ENCODE measurements around the gene NEDD4L. TPM values are rescaled to one million over a fixed set of nuclear protein-coding genes. Genes with fewer than 3 reads are reported as not detected.

NEDD4L gene
- polyA plus RNA-seq, 3 donors = 117 to 129 (median 122) TPM

DNA sequence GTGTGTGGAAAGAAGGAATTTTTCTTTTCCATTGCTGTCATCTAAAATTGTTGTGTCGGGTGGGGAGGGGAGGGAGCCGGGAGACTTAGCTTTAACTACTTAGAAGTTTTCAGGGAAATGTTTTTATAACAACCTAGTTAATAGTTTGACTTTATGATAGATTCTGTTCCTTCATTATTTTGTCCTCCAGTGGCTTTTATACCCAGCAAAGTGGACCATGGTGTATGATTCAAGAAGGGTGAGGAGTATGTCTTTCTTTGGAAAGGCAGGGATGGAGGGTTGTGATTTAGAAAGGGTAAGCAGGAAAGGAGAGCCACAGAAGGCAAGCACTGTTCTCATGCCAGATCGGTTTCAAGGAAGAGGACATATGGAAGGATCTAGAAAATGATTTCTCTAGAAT is 261.8 kb downstream of the NEDD4L start:
- no peak for DNase-seq (ENCODE audit: low read depth in 3 of 3, low spot score in 2 of 3)

GRCh38 chr18:58307441-58307840 is 263.4 kb downstream of the NEDD4L start:
- no peak for DNase-seq (ENCODE audit: low read depth in 3 of 3, low spot score in 2 of 3)

DNA sequence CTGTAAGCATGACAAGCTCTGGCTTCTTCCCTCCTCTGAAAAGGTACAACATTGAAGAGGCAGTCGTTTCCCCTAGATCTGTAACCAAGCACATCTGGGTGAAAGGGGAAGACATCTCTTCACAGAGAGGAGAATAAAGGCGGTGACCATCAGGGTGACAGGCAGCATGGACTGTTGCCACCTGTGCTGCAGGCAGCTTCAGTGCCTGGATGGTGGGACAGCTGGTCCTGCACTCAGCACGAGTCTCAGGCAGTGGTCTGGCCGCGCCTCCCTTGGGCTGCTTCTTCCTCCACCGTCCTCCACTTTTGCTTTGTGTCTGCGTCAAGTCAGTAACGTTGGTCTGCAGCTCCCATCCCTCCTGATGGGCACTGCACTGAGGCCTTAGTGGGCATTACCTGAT is 264.4 kb downstream of the NEDD4L start:
- DNase-seq (ENCODE audit: low read depth in 3 of 3, low spot score in 2 of 3) = no peak

DNA sequence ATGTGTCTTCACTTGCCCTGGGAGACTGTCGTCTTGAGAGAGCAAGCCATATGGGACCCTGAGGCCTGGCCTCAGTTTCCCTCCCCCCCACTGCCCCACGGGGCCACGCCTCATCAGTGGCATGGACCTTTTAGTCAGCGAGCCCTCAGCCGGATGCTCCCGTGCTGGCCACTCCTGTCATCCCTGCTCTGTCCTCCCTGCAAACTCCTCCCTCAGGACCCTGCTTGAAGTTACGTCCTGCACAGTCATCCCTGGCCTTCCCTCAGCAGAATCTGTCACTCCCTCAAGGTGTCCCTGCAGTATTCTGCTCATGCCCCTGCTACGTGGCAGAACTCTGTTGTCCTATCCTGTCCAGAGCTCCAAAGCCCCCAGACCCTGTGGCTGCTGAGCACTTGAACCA is 265.1 kb downstream of the NEDD4L start:
- DNase-seq (ENCODE audit: low read depth in 3 of 3, low spot score in 2 of 3) = no peak

DNA sequence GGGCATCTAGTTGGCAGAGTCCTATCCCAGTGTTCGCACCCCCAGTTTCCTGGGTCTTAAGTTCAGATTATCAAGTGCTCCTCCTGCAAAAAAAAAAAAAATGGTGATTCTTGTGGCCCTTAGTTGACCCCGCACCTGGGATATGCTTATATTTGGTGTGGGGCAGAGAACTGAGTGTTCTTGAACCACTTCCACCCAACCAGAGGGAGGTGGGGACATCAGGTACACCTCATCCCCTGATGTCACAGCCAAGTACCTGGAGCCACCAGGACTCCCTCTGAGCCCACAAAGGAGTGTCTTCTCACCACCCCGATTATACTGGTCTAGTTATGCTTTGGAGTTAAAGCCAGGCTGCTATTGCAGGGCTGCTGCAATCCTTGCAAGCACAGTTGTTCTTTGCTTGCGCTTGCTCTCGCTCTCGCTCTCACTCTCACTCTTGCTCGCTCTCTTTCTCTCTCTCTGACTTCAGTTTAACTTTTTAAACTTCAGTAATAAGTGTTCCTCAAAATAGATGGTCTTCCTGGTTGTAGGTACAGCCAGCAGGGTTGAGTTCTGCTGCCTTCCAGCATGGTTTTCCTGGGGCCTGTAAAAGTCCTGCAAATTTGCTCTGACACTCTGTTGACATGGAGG is 265.7 kb downstream of the NEDD4L start:
- DNase-seq (ENCODE audit: low read depth in 3 of 3, low spot score in 2 of 3) = no peak

DNA sequence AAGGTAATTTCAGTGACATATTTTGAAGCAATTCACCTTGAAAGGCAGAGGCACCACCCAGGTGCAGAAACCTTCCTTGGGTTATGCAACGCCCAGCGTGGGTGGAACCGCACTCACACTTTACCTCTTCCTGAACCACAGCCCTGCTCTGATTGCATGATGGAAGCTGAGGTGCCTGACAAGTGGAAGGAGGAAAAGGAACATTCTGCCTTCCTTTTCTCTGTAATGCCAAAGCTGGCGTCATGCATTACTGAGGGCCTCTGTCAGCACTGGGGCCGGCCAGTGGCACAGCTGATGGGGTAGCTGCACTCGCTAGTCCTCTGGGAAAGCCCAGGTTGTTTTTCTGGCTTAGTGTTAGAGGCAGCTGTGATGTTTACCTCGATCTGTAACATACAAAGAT is 266.5 kb downstream of the NEDD4L start:
- DNase-seq (ENCODE audit: low read depth in 3 of 3, low spot score in 2 of 3) = no peak

- no peak for DNase-seq (ENCODE audit: low read depth in 3 of 3, low spot score in 2 of 3)
These were observed 267.4 kb downstream of the NEDD4L start for GRCh38 chr18:58311390-58311789.

DNA sequence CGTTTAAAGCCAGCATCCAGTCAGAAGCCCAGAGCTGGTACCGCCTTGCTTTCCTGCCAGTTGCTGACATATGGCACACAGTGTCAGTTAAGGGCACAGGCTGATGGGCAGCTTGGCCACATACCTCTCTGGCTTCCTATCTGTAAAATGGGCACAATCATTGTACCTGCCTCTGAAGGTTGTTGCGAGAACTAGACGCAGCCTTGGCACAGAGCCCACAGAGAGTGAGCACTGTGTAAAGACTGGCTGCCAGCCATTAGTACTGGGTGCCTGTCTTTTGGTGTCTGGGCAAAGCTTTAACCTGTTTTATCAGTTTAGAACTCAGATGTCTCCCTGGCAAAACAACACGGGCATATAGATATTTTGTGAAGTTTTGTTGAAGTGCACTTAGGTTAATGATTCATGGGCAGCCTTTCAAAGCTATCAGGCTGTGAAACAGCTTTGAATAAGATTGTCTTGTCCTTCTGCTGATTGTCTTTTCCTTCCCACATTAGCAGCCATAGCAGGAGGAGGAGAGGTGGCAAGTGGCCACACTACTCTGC is 269.5 kb downstream of the NEDD4L start:
- no peak for DNase-seq (ENCODE audit: low read depth in 3 of 3, low spot score in 2 of 3)

GRCh38 chr18:58314284-58314683 is 270.3 kb downstream of the NEDD4L start:
- no peak for DNase-seq (ENCODE audit: low read depth in 3 of 3, low spot score in 2 of 3)

DNA sequence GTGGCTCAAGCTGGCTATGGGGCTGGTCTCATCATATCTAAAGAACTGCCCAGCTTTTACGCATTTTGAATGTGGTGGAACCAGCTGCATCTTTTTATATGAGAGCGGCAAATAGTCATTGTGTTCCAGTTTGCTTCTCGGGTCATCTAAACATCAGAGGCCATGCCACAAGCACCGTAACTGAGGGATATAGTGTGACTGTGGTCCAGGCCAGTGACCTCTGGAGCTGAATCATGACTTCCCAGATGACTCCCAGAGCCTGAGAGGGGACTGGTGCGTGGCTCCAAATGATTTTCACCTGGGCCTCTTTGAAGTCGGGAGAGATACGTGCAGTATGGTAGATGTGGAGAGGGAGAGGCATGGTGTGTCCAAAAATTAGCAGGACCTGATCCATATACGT is 271.0 kb downstream of the NEDD4L start:
- DNase-seq (ENCODE audit: low read depth in 3 of 3, low spot score in 2 of 3) = no peak

DNA sequence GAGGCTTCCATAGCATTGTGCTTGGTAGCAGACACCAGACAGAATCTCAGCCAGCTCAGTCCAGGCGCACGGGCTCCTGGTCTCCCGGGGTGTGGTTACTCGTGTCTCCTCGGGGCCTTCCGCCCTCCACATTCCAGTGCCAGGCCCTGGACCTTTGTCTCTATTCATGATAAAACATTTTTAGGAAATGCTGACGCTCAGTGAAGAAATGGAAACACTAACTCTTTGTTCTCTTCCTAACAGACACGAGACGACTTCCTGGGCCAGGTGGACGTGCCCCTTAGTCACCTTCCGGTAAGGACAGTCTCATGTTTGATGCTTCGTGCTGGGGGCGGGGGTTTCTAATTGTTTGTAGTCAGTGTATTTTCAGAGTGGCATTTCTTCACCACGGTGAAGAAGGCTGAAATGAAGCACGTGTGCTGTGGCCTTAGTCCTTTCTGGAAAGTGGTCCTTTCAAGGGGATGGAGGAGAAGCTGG is 271.8 kb downstream of the NEDD4L start:
- no peak for DNase-seq (ENCODE audit: low read depth in 3 of 3, low spot score in 2 of 3)

GRCh38 chr18:58316396-58317342 is 272.6 kb downstream of the NEDD4L start:
- DNase-seq (ENCODE audit: low read depth in 3 of 3, low spot score in 2 of 3) = no peak

GRCh38 chr18:58319719-58320118 is 275.7 kb downstream of the NEDD4L start:
- DNase-seq (ENCODE audit: low read depth in 3 of 3, low spot score in 2 of 3) = no peak

GRCh38 chr18:58320907-58321561 is 277.0 kb downstream of the NEDD4L start:
- no peak for DNase-seq (ENCODE audit: low read depth in 3 of 3, low spot score in 2 of 3)

DNA sequence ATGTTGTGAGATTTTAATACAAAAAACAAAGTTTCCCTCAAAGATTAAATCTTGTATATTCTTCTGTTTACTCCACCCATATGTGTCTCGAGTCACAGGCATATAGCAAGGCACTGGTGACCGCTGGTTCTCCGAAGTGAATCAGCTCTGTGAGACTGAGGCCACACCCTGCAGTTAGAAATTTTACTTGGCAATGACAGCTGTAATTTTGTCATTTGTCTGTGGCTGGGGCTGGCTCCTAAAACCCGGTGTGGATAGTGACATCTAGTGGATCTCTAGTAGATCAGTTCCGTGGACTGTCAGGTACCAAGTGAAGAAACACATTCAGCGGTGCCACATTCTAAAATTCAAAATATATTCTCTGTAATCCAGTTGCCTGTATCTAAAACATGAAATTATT is 278.0 kb downstream of the NEDD4L start:
- DNase-seq (ENCODE audit: low read depth in 3 of 3, low spot score in 2 of 3) = no peak

GRCh38 chr18:58322464-58322863 is 278.4 kb downstream of the NEDD4L start:
- DNase-seq (ENCODE audit: low read depth in 3 of 3, low spot score in 2 of 3) = no peak

DNA sequence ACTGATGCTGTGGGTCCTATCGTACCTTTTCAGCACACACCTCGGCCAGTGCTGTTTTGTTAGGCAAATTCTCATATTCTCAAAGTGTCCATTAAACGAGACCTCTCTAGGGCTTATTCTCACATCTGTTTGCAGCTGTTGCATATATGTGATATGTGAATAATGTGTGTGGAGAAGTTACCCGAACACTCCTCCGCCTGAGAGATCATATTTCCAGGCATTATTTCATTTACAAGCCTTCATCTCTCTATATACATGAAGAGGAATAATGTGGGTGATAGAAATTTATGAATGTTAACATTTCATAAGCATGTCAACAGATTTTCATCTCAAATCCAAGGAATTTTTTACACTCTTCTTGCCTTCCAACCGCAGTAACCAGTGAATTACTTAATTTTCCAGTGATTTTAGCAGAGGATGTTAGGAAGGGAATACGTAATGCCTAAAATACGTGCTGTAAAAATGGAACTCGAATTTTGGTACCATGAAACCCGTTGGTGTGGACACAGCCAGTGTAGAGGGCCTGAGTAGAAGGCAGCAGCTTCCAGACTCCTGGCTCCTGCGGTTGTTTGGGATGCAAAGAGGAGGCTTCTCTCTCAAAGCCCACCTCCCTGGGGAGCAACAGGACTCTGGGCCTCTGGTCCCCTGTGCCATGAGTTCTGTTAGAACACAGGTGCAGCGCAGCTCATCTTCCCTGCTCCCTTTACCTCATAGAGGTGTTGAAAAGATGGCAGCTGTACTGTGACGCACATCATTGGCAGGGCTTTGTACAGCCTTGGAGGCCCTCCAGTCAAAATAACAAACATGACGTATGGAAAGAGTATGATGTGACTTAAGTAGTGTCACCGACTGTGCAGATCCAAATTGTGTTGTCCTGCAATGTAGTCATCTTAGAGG is 280.1 kb downstream of the NEDD4L start:
- no peak for DNase-seq (ENCODE audit: low read depth in 3 of 3, low spot score in 2 of 3)

DNA sequence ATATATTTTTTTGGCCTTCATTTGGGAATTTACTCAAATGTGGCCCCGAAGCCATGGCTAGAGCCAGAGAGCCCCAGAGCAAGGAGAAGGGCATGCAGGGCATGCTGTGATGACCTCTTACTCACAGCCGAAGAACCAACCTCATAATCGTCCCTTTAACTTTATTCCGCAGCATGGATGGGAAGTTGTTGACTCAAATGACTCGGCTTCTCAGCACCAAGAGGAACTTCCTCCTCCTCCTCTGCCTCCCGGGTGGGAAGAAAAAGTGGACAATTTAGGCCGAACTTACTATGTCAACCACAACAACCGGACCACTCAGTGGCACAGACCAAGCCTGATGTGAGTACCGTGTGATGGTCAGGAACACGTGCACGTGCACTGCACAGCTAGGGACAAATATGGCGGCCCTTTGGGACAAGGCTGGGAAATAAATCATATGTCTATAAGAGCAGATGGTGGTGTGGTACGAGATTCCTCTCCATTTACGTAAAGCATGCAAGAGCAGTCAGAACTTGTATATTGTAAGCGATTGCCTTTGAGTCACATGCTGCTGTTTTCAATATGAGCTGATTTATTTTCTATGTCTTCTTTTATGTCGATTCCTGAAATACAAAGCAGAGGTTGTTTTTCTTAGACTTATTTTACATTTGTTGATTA is 280.9 kb downstream of the NEDD4L start:
- no peak for DNase-seq (ENCODE audit: low read depth in 3 of 3, low spot score in 2 of 3)

DNA sequence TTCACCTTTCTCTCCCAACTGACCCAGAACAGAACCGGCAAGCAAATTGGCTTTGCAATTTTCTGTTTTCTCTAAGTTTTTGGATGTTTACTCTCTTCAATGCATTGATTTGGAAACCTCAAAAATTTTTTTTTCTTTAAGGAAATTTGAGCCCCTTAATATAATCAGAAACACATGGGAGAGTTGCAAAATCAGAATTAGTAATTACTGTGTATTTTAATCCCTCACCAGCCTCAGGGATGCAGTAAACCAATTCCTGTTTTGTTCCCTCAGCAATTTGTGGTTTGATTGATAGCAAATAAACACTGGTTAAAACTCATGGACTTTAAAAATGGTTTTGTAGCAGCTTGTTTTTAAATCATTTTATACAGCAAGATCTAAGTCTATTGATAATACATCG is 281.5 kb downstream of the NEDD4L start:
- no peak for DNase-seq (ENCODE audit: low read depth in 3 of 3, low spot score in 2 of 3)

- DNase-seq (ENCODE audit: low read depth in 3 of 3, low spot score in 2 of 3) = no peak
These were observed 290.0 kb downstream of the NEDD4L start for GRCh38 chr18:58334061-58334460.

All from right renal cortex interstitium (tissue), 3 donors.